ENCODE measurements around the gene MYLK4.

Gene MYLK4

DNA sequence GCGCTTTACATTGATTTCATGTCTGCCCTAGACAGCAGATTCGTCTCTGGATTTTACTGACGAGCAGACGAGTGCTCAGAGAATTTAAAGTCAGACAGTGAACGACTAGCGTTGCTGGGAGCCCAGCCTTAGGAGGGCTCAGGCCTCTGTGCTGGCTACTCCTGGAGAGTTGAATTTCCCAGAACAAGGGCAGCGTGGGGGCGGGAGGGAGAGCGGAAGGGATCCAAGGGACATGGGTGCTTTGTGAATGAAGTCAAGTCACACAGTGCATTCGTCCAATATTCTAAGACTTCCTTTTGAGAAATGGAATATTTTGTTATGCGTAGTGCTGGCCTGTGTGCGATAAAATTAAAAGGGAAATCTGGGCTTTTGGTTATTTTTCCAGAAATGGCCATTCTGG lies 126.5 kb downstream of the MYLK4 start:
- DNase-seq, result no peak

DNA sequence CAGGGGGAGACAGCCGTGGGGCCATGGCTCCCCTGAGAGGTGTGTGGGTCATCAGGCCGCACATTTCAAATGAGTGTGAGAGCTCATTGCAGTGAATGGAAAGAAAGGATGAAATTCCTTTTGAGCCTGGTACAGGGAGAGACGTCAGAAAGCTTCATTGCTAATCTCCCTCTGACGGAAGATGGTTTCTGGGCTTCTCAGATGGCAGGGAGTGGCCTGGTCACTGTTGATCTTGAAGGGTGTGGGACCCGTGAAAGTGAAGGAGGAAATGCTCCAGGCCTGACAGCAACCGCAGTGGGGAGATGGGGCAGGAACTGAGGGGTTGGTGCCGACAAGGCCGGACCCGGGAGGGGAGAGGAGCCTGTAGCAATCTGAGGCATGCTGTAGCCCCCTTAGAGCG lies 127.4 kb downstream of the MYLK4 start:
- no peak for DNase-seq

DNA sequence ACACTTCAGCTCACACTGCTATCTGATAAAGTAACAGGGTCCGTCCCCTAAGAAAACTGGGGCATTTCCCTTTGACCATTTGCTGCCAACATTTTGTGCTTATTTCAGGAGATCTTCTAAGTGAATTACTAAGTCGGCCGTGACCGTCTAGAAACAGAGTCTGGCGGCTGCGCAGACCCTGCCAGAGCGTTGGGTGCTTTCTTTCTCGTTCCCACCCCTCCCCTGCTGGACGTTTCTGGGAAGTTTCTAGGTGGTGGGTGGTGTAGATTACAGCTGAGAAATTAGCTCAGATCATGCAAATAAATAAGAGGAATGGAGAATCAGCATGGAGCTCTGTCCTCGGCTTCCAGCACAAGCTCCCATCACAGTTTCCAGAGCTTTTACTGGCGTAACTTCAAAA lies 128.1 kb downstream of the MYLK4 start:
- DNase-seq, result no peak

DNA sequence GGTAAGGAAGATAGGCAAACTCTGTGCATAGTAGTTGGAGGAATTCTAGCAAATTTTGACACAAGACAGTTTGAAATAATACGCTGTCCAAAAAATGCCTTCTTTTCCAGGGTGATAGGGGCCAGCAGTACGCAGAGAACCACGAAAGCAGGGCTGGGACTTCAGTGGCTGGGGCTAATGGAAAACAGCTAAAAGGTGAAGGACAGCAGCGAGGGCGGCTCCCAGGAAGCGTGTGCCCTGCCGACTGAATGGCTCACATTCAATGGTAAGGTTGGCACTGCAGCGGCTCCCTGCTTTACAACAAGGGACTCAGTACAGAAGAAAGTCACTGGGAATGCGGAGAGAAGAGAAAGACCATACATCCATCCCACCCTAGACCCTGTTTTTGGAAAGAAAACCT lies 131.1 kb downstream of the MYLK4 start:
- DNase-seq, result no peak

DNA sequence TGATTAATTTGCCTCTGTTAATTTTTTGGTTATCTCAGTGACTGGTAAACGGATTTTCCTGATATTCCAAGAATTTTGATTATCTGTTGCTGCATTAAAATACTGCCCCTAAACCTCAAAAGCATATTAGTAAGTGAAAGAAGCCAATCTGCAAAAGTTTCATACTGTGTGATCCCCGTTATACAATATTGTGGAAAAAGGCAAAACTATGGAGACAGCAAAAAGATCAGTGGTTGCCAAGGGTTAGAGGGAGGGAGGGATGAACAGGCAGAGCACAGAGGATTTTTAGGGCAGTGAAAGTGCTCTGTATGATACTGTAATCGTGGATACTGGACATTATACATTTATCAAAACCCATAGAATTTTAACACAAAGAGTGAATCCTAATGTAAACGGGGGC lies 133.0 kb downstream of the MYLK4 start:
- no peak for DNase-seq

DNA sequence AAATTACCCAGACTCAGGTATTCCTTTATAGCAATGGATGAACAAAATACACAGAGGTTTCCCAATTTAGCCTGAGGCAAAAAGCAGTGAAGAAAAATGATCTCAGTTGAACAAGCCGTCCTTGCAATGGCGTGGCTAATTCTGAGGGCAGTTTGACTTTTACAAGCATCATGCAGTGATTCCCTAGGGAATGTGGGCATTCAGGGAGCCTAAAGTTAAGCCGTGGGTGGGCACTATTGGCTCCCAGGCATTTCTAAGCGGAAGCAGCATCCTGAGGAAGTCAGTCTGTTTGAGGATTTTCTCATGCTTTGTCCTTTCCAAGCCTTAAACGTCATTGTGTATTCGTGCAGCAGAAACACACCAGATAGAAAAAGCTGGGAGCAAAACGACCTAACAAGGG lies 133.9 kb downstream of the MYLK4 start:
- DNase-seq, result no peak

DNA sequence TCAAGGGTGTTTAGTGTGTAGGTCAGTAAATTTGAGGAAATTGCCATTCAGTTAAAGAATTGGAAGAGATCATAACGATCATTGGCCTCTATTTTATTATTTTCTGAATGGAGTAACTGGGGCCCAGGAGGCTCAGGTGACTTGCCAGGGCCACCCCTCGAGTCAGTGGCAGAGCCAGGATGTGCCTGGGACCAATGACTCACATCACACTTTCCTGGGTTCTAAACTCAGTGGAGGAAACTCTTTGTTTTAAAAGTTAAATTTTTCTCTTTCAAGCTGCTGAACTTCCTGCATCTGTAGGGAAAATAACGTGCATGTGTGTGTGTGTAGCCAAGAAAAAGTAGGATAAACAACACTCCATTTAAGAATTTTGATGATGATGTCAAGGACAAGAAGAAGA lies 135.5 kb downstream of the MYLK4 start:
- no peak for DNase-seq

DNA sequence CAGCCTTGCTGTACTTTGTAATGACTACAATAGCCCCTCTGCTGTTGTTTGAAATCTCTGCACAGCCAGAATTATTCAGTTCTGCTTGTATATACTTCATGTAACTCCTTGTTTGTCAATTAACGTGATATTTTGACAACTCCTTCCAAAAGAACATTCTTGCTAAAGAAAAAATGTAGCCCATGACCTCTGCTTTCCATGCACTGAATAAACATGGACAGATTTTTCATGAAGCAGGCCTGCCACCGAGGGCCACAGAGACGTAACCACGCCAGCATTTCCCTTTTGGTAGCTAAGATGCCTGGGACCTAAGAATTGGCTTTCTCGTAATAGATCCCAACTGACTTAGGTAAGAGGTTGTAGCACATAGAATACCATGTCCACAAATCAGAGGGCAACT lies 135.9 kb downstream of the MYLK4 start:
- no peak for DNase-seq

DNA sequence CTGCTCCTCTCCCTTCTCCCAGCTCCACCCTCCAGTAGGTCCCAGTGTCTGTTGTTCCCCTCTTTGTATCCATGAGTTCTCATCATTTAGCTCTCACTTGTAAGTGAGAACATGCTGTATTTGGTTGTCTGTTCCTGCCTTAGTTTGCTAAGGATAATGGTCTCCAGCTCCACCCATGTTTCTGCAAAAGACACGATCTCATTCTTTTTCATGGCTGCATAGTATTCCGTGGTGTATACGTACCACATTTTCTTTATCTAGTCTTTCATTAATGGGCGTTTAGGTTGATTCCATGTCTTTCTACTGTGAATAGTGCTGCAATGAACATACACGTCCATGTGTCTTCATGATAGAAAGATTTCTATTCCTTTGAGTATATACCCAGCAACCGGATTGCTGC lies 136.6 kb downstream of the MYLK4 start:
- no peak for DNase-seq

All from stimulated activated naive CD4-positive, alpha-beta T cell (primary cell).